Brain microvascular endothelial cell (primary cell): ENCODE data around the gene MAPK4.

Source experiments
- DNase-seq: peaks from one replicate; pipeline ENCODE4 v3.0.0-alpha.2; 2020
- H3K27ac ChIP-seq: fragments of 250-450 bp; sonication (Bioruptor Pico); 2 replicates; pipeline ENCODE4 v1.5.1; 2020; ENCODE audit warnings: mild to moderate bottlenecking, moderate library complexity
- H3K27me3 ChIP-seq: fragments of 250-450 bp; sonication (Bioruptor Pico); replicated peaks from 2 replicates; pipeline ENCODE4 v1.5.1; 2020; ENCODE audit warnings: mild to moderate bottlenecking
- H3K36me3 ChIP-seq: fragments of 250-450 bp; sonication (Bioruptor Pico); replicated peaks from 2 replicates; pipeline ENCODE4 v1.5.1; 2020; ENCODE audit warnings: mild to moderate bottlenecking
- H3K4me3 ChIP-seq: 2 replicates; pipeline ENCODE4 v1.5.1; 2011; ENCODE audit warnings: low read depth, mild to moderate bottlenecking, control low read depth, low read length, moderate library complexity
- CTCF ChIP-seq: IDR thresholded peaks from 2 replicates; pipeline ENCODE4 v1.5.1; 2011; ENCODE audit warnings: low read depth, mild to moderate bottlenecking, moderate library complexity, low read length, control low read depth, inconsistent platforms; ENCODE audit errors: missing control alignments
- in situ Hi-C: cut with HindIII; loops from 2 replicates; pipeline ENCODE4 v1.10.0; 2017; ENCODE audit warnings: low sequenced_read_pairs, low pct_ligation_motif_present

Gene MAPK4

DNA sequence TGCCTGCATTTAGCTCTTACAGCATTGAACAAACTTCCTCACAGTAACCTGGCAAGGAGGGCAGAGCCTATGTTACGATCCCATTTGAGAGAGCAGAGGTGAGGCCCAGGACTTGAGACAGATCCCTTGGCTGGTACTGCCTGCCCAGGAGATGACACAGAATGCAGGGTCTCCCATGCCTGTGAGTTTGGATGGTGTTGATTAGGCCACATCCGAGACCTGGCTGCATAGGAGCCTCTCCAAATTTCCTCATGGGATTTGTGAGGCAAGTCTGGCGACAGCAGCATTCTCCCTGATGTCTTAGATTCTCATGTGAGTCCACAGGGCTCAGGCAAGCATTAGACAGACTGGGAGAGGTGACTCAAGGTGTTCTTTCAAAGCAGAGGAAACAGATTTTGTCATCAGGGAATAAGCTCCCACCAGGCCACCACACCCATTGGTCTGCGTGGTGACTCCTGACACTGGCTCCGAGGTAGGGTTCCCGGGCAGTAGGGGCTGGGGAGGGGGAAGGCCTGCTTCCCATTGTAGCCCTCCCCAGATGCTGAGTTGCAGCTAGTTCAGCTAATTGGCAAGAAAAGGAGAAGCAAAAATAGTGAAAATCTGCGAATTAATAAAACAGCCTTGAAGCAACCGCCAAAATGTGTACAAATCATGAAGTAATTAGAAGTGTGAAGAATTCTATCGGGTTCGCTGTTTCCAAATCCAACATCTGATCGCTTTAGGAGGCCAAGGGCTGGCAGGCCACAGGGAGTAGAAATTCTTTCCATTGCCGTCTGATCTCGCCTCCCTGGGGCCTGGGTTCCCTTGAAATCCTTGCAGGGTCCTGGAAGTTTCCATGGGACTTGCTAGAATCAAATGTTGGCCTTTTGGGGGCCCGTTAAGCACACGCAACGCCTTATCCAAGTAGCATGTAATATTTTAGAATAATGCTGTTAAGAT lies 68.0 kb downstream of the MAPK4 start:
- no peak for DNase-seq
- TF ChIP-seq CTCF: no peak
- Histone ChIP-seq H3K36me3 (no peaks in the 10 kb centered on the region), H3K4me3 (no peak overlapping the region), H3K27ac (no peak overlapping the region), H3K27me3 (no peaks in the 10 kb centered on the region)
- in situ Hi-C loops: no loop called here

DNA sequence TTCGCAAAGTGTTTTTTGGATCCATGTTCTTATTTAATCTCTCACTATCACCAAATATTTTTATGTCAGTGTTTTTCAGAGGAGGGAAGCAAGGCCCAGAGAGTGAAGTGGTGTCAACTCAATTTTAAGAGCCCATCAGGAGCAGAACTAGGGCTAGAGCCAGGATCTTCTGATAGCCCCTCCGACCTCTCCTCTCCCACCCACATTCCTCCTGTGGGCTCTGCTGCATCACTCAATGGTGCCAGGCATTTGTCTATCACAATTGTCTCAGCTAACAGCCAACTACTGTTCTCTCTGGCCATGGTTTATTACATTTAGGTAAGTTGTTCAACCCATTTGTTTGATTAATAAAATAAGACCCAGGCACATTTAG lies 68.6 kb downstream of the MAPK4 start:
- DNase-seq: no peak
- no peak for TF ChIP-seq CTCF
- H3K27me3 ChIP-seq: no peaks in the 10 kb centered on the region
- H3K36me3 ChIP-seq: no peaks in the 10 kb centered on the region
- in situ Hi-C loops: no loop called here
- H3K27ac ChIP-seq: no peak overlapping the region
- no peak overlapping the region for H3K4me3 ChIP-seq

DNA sequence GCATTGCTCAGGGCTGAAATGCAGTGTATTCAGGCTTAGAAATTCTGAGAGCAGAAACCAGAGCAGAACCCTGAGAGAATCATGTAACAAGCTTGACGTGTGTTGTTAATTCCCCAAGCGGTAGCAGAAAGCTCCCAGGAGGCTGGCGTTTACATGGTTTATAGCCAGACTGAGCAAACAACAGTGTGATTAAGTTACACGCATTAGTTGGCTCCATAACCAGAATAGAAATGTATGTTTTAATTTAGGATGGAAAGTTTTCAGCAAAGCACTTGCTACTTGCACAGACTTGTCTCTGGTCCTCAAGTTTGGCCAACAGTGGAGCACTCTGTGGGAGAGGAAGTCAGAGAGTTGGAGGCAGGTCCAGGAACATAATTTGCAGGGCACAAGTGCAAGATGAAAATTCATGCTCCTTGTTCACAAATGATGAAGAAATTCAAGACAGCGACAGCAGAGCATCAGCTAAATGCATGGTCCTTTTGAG lies 69.3 kb downstream of the MAPK4 start:
- H3K4me3 ChIP-seq: no peak overlapping the region
- no peaks in the 10 kb centered on the region for H3K27me3 ChIP-seq
- TF ChIP-seq CTCF: no peak
- H3K27ac ChIP-seq: no peak overlapping the region
- H3K36me3 ChIP-seq: no peaks in the 10 kb centered on the region
- in situ Hi-C loops: no loop called here
- no peak for DNase-seq

DNA sequence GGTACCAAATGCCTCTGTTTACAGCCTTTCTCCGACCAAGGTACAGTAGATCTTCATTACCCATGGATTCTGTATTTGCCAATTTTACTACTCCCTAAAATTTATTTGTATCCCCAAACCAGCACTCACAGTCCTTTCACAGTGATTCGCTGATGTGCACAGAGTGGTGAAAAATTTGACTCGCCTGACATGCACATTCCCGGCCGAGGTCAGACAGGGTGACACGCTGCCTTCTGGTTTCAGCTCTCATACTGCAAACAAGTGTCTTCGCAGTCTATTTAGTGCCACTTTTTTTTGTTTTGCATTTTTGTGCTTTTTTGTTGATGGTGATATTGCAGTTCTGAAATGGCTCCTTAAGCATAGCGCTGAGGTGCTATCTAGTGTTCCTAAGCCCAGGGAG lies 71.0 kb downstream of the MAPK4 start:
- no peak for DNase-seq
- no peaks in the 10 kb centered on the region for H3K27me3 ChIP-seq
- no peak overlapping the region for H3K27ac ChIP-seq
- H3K4me3 ChIP-seq: no peak overlapping the region
- no peak for TF ChIP-seq CTCF
- H3K36me3 ChIP-seq: no peaks in the 10 kb centered on the region
- in situ Hi-C loops: no loop called here

DNA sequence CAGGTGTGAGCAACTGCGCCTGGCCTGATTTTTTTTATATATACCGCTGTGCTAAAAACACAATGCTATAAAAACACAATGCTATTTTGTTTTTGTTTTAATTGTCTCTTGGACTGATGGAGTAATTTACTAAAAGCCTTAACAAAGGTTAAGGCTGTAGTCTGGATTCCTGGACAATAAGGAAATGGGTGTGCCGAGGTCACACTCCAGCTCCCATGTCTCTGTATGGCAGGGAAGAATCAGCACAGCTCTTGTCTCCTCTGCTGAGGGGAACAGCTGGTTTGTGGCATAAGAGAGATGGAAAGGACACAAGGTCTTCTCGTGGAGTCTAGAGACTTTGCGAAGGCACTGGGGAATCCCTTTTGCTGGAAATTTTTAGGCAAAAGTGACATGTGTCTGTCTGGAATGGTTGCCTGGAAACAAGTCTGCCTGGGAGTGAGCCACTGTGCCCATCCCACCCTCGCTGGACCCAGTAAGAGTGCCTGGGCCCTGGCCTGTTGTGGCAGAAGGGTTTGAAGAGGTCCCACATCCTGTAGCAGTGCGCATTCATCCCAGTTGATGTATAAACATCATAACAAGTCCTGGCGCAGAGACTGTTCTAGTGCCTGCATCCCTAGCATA lies 73.1 kb downstream of the MAPK4 start:
- Histone ChIP-seq H3K36me3 (no peaks in the 10 kb centered on the region), H3K4me3 (no peak overlapping the region), H3K27me3 (no peaks in the 10 kb centered on the region), H3K27ac (no peak overlapping the region)
- DNase-seq: no peak
- in situ Hi-C loops: no loop called here
- TF ChIP-seq CTCF: no peak

- in situ Hi-C loops: no loop called here
- Histone ChIP-seq H3K27ac (no peak overlapping the region), H3K4me3 (no peak overlapping the region), H3K36me3 (no peaks in the 10 kb centered on the region), H3K27me3 (no peaks in the 10 kb centered on the region)
- no peak for DNase-seq
- TF ChIP-seq CTCF: no peak
These were observed 74.1 kb downstream of the MAPK4 start for GRCh38 chr18:50633992-50634391.
